Measurements from ENCODE around the gene TOM1.

Gene TOM1

DNA sequence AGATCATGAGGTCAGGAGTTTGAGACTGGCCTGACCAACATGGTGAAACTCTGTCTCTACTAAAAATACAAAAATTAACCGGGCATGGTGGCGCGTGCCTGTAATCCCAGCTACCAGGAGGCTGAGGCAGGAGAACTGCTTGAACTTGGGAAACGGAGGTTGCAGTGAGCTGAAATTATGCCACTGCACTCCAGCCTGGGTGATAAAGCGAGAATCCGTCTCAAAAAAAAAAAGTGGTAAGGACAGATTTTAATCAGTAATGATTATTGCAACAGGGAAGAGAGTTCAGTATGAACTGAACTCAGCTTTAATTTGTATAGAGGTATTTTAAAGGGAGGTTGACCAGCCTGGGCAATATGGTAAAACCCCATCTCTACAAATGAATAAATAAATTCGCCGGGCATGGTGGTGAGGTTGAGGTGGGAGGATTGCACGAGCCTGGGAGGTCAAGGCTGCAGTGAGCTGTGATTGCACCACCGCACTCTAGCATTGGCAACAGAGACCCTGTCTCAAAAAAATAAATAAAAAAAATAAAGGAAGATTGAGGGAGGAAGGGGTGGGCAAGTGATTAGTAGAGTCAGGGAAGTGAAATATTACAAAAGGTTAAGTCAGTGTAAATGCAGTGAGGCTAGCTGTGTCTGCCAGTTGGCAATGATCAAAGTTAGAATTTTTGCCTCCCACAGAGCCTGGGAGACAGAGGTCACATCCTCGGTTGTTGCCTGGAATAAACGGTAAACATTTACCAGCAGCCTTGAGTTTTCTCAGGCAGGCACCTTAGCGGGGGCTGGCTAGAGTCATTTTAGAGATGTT lies 97.6 kb downstream of the TOM1 start:
- DNase-seq: no peak
- in situ Hi-C loops (cut with HindIII; ENCODE audit: low pct_ligation_motif_present, low sequenced_read_pairs): no loop called here
- no peak overlapping the region for H3K27ac ChIP-seq

More for the DNA sequence above, 97.6 kb downstream of the TOM1 start:
- TF ChIP-seq CTCF (IDR thresholded peaks at IDR 0.05; ENCODE audit: low read depth, low read length, missing control alignments): no peak
- H3K36me3 ChIP-seq (replicated peaks): no peaks in the 10 kb centered on the region
- no peaks in the 10 kb centered on the region for H3K27me3 ChIP-seq (replicated peaks)
- no peak overlapping the region for H3K4me3 ChIP-seq (ENCODE audit: low read depth, low read length)

All from brain microvascular endothelial cell (primary cell).